T-helper 1 cell treated with Interleukin-12 subunit alpha and Interleukin-12 subunit beta and Interleukin-4 antibody, amounts not matched to agents 30 μg/mL and 1 μg/mL, for 36 hours (primary cell): ENCODE measurements around the gene AP1B1.
"Not testable (repeated sequence)": the region's sequence is repeated elsewhere in the genome, so short reads cannot be mapped to it uniquely, and the experiment has no call there.

Source experiments
- H3K27ac Mint-ChIP-seq: one replicate; pipeline ENCODE4 v1.8.0; 2021; ENCODE audit warnings: mild to moderate bottlenecking, mixed read lengths
- H3K27me3 Mint-ChIP-seq: one replicate; pipeline ENCODE4 v1.8.0; 2021; ENCODE audit warnings: low read depth, mixed read lengths
- H3K36me3 Mint-ChIP-seq: one replicate; pipeline ENCODE4 v1.8.0; 2021; ENCODE audit warnings: low read depth, mixed read lengths
- H3K4me1 Mint-ChIP-seq: one replicate; pipeline ENCODE4 v1.8.0; 2021; ENCODE audit warnings: low read depth, mixed read lengths
- H3K4me3 Mint-ChIP-seq: one replicate; pipeline ENCODE4 v1.8.0; 2021; ENCODE audit warnings: mild to moderate bottlenecking, moderate library complexity, mixed read lengths
- H3K9me3 Mint-ChIP-seq: one replicate; pipeline ENCODE4 v1.8.0; 2021; ENCODE audit warnings: mixed read lengths

Gene AP1B1

DNA sequence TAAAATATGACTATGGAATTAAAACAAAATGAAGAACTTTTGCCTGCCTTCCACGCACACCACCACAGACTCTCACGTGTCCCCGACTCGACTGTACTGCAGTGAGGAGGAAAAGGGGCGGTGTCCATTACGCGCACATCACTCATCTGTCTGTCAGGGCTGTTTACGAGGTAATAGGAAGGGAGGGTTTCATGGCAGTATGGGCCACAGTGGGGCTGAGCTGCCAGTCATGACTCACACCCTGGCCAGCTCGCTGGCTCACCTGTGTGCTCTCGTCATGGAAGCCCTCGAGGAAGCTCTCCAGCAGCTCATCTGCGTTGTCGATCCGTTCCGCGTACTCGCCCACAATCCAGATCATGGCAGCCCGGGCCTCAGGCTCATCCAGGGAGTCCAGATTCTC lies 39.4 kb downstream of the AP1B1 start:
- Mint-ChIP-seq H3K4me3 (no peak overlapping the region), H3K4me1 (no peaks in the 10 kb centered on the region), H3K27me3 (no peaks in the 10 kb centered on the region), H3K9me3 (no peaks in the 10 kb centered on the region), H3K27ac (no peak overlapping the region), H3K36me3 (peaks cover 47% of the 10 kb centered on the region)

DNA sequence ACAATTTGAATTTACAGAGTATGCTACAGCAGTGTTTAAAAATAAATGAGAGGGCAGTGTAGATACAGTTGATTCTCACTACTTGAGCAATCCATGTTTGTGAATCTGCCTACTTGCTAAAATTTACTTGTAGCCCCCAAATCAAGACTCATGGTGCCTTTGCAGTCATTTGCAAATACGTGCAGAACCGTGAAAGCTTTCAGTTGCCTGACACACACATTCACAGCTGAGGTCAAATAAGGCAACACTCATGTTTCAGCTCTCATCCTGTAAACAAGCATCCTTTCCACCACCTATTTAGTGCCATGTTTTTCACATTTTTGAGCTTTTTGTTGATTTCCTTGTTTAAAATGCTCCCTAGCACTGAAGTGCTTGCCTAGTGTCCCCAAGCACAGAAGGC lies 40.3 kb downstream of the AP1B1 start:
- peaks cover 45% of the 10 kb centered on the region for H3K36me3 Mint-ChIP-seq
- H3K27ac Mint-ChIP-seq, result no peak overlapping the region

DNA sequence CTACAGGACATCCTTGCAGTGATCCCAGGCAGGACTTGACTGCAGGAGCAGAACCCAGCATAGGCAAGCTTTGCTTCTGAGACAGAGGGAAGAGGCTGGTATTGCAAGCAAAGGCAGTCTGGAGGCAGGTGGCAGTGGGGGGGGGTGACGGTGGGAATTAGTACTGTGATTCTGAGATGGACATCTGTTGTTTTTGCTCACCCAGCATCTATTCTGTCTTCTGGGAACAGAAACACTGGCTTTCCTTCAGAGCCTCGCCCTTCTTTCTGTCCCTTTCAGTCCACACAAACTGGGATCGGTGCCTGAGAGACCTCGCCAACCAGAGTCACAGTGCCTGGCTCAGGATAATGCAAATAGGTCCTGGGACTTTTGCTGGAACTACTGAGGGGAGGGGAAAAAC lies 41.7 kb downstream of the AP1B1 start:
- no peaks in the 10 kb centered on the region for H3K27me3 Mint-ChIP-seq
- no peak overlapping the region for H3K4me3 Mint-ChIP-seq
- H3K4me1 Mint-ChIP-seq, result no peaks in the 10 kb centered on the region
- no peak overlapping the region for H3K27ac Mint-ChIP-seq
- H3K36me3 Mint-ChIP-seq, result peaks cover 46% of the 10 kb centered on the region
- H3K9me3 Mint-ChIP-seq, result no peaks in the 10 kb centered on the region

More for the DNA sequence above, 40.3 kb downstream of the AP1B1 start:
- Mint-ChIP-seq H3K4me1 (no peaks in the 10 kb centered on the region), H3K4me3 (no peak overlapping the region), H3K27me3 (no peaks in the 10 kb centered on the region), H3K9me3 (no peaks in the 10 kb centered on the region)

DNA sequence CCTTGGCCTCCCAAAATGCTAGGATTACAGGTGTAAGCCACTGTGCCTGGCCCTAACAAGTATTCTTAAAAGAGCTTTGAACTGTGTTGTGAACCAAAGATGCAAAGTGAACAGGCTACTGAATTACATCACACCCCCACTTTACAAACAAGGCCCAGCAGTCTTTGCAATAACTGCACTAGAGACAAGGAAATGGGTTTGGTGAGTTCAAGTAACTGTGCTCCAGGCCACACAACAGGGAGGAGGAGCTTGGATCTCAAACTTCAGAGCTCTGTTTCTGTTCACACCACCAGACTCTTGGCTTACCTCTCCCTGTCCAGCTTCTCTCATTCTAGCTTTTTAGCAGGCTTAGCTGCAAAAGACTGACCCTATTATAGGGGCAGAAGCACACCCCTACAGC lies 42.4 kb downstream of the AP1B1 start:
- Mint-ChIP-seq H3K36me3 (peaks cover 44% of the 10 kb centered on the region), H3K9me3 (no peaks in the 10 kb centered on the region), H3K4me1 (no peaks in the 10 kb centered on the region), H3K27ac (no peak overlapping the region), H3K4me3 (no peak overlapping the region), H3K27me3 (no peaks in the 10 kb centered on the region)

DNA sequence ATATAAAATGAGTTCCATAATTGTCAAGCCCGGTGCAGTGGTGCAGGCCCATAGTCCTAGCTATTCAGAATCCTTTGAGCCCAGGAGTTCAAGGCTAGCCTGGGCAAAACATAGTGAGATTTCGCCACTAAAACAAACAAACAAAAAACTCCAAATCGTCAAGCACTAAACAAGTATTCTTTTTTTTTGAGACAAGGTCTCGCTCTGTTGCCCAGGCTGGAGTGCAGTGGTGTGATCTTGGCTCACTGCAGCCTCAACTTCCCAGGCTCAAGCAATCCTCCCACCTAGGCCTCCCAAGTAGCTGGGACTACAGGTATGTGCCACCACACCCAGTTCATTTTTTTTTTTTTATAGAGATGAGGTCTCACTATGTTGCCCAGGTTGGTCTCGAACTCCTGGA lies 43.5 kb downstream of the AP1B1 start:
- H3K4me1 Mint-ChIP-seq, H3K27me3 Mint-ChIP-seq, H3K9me3 Mint-ChIP-seq, H3K27ac Mint-ChIP-seq, H3K4me3 Mint-ChIP-seq: not testable (repeated sequence)
- peaks cover 39% of the 10 kb centered on the region for H3K36me3 Mint-ChIP-seq

DNA sequence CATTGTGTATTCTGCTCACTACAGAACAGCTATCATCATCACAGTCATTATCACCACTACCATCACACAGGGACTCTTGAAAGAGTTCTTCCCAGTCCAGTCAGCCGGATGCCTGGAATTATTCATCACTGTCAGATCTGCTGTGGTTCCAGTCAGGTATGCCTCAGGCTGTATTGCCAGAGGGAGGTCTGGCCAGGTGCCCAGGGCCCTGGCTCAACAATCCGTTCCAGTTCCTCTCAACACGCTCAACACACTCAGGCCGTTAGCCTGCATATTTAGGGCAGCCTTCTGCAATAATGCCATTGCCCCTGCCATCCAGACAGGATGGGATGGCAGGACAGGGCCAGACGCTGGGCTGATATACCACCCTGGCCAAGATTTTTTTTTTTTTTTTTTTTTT lies 44.2 kb downstream of the AP1B1 start:
- H3K9me3 Mint-ChIP-seq, result no peaks in the 10 kb centered on the region
- no peak overlapping the region for H3K4me3 Mint-ChIP-seq
- H3K4me1 Mint-ChIP-seq, result no peaks in the 10 kb centered on the region
- H3K36me3 Mint-ChIP-seq, result peaks cover 40% of the 10 kb centered on the region
- no peak overlapping the region for H3K27ac Mint-ChIP-seq
- no peaks in the 10 kb centered on the region for H3K27me3 Mint-ChIP-seq

DNA sequence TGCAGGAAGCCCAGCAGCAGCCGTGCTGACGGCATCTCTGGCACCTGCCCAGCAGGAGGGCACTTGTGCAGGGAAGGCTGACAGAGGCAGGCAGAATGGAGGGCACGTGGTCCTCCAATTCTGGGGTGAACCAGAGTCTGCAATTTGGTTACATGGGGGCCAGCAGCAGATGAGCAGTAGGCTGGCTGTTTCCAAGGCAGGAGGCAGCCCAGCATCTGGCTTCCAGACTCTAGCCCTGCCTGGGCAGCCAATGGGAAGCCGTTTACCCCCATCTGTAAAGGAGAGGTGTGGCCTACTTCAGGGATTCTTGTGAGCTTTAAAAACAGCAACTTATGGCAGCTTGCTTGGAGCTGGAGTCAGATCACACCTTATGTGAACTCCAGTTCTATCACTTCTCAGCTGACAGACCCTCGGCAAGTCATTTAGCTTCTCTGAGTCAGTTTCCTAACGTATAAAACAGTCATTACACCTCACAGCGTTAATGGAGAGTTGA lies 45.0 kb downstream of the AP1B1 start:
- no peaks in the 10 kb centered on the region for H3K27me3 Mint-ChIP-seq
- H3K4me1 Mint-ChIP-seq, result no peaks in the 10 kb centered on the region
- no peaks in the 10 kb centered on the region for H3K9me3 Mint-ChIP-seq
- H3K27ac Mint-ChIP-seq, result no peak overlapping the region
- no peak overlapping the region for H3K4me3 Mint-ChIP-seq
- peaks cover 41% of the 10 kb centered on the region for H3K36me3 Mint-ChIP-seq

DNA sequence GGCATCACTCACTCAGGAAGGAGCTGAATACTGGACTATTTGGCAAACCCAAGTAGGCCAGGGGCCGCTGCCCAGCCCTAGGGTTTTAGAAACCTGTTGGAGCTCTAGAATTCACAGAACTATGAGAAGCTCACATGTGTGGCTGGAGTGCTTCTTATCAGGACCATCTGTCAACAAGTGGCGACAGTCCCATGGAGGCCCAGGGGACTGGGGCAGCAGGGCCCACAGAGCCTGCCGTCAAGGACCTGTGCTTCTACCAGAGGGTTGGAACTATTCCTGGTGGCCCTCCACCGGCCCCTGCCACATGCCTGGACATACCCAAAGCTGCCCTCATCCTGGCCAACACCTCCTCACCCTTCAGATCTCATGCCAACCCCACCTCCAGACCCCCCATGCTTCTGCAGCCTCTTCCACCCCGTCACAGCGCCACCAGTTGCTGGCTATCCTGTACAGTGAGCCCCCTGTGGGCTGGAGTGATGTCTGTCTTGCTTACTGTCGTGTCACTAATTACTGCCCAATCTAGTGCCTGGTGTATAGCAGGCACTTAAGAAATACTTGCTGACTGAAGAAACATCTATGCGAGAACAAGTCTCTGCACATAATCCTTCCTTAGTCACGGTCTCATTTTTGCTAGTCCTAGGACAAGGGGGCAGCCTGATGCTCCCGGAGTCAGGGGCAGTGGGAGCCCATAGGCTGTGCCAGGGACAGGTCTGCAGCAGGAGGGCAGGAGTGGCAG lies 45.6 kb downstream of the AP1B1 start:
- no peaks in the 10 kb centered on the region for H3K4me1 Mint-ChIP-seq

DNA sequence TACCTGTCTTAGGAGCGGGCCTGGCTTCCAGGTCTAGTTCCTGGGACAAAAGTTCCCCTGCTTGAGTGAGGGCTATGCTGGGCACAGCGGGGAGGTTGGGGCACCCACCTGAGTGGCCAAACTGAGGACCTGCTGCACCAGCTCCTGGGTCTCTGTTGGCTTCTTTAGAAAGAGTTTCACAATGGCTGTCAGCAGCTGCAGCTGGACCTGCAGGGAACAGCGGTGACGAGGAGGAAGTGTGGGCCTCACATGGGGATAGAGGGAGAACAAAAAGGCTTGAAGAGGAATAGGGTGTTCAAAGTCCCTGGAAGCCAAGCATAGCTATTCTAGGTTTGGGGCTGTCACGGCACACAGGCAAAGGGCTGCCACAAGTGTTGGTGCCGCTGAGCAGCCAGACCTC lies 46.2 kb downstream of the AP1B1 start:
- no peaks in the 10 kb centered on the region for H3K27me3 Mint-ChIP-seq
- no peak overlapping the region for H3K27ac Mint-ChIP-seq
- no peaks in the 10 kb centered on the region for H3K9me3 Mint-ChIP-seq
- H3K4me1 Mint-ChIP-seq, result no peaks in the 10 kb centered on the region
- H3K4me3 Mint-ChIP-seq, result no peak overlapping the region
- peaks cover 43% of the 10 kb centered on the region for H3K36me3 Mint-ChIP-seq

More for the DNA sequence above, 45.6 kb downstream of the AP1B1 start:
- Mint-ChIP-seq H3K9me3 (no peaks in the 10 kb centered on the region), H3K4me3 (no peak overlapping the region), H3K27me3 (no peaks in the 10 kb centered on the region), H3K27ac (no peak overlapping the region), H3K36me3 (peaks cover 44% of the 10 kb centered on the region)

DNA sequence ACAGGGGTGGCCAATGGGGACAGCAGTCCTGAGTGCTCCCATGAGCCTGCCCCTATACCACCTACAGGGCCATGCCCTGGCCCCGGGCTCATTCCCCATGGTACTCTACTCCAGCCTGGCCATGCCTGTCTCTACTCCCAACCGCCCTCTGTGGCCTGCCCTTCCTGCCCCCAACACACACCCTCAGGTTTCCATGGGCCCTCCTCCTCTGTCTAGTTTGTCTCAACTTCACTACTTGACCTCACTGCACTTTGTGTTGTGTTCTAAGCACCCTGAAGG lies 46.6 kb downstream of the AP1B1 start:
- Mint-ChIP-seq H3K4me3 (no peak overlapping the region), H3K4me1 (no peaks in the 10 kb centered on the region), H3K36me3 (peaks cover 41% of the 10 kb centered on the region), H3K9me3 (no peaks in the 10 kb centered on the region), H3K27ac (no peak overlapping the region), H3K27me3 (no peaks in the 10 kb centered on the region)

DNA sequence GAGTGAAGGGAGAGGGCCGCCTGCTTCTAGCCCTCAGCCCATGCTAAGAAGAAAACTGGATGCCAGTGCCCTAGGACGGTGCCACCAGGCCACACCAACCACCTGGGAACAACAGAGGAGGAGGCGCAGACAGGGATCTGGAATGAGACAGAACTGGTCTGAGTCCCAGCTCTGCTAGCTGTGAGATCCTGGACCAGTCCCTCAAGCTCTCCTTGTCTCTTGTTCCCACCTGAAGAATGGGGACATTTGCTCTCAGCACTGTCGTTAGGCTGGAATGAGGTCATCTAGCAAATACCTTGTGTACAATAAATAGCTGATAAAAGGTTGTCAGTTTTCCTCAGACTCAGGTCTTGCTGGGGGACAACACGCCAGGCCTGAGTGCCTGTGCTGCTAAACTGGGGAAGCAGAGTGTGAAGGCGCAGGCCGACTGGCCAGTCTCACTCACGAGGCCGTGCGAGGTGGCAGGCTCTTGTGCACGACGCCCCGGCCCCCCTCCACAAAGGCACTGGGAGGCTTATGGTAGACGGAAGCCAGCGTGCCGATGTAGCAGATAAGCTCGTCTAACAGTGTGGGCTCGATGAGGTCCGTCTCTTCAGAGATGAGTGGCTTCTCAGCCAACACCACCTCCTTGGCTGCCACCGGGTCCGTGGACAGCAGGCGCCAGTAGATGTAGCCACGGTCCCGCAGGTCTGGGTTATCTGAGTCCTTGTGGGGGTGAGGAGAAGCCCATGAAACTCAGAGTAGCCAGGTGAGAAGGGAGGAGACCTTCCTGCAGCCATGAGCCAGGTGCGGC lies 47.1 kb downstream of the AP1B1 start:
- H3K27me3 Mint-ChIP-seq, result no peaks in the 10 kb centered on the region
- H3K4me1 Mint-ChIP-seq, result no peaks in the 10 kb centered on the region
- H3K4me3 Mint-ChIP-seq, result no peak overlapping the region
- H3K36me3 Mint-ChIP-seq, result peaks cover 38% of the 10 kb centered on the region
- H3K9me3 Mint-ChIP-seq, result no peaks in the 10 kb centered on the region
- H3K27ac Mint-ChIP-seq, result no peak overlapping the region

DNA sequence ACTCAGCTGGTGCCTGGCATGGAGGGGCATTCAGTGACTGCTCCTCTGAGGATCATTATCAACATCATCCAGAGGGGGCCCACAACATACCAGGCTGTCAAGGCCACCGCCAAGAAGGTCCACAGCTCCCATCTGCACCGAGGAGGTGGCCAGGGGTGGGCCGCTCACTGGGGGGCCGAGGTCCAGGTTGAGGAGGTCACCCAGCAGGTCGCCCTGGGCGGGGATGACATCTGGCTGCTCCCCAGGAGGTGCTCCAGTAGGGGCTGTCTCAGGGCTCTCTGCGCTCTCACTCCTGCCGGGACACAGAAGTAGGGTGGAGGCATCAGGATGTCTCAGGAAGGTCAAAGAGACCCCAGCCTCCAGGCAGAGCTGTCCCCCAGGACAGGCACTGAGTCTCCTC lies 47.8 kb downstream of the AP1B1 start:
- Mint-ChIP-seq H3K27ac (no peak overlapping the region), H3K9me3 (no peaks in the 10 kb centered on the region), H3K36me3 (peaks cover 39% of the 10 kb centered on the region), H3K4me3 (no peak overlapping the region), H3K4me1 (no peaks in the 10 kb centered on the region), H3K27me3 (no peaks in the 10 kb centered on the region)

DNA sequence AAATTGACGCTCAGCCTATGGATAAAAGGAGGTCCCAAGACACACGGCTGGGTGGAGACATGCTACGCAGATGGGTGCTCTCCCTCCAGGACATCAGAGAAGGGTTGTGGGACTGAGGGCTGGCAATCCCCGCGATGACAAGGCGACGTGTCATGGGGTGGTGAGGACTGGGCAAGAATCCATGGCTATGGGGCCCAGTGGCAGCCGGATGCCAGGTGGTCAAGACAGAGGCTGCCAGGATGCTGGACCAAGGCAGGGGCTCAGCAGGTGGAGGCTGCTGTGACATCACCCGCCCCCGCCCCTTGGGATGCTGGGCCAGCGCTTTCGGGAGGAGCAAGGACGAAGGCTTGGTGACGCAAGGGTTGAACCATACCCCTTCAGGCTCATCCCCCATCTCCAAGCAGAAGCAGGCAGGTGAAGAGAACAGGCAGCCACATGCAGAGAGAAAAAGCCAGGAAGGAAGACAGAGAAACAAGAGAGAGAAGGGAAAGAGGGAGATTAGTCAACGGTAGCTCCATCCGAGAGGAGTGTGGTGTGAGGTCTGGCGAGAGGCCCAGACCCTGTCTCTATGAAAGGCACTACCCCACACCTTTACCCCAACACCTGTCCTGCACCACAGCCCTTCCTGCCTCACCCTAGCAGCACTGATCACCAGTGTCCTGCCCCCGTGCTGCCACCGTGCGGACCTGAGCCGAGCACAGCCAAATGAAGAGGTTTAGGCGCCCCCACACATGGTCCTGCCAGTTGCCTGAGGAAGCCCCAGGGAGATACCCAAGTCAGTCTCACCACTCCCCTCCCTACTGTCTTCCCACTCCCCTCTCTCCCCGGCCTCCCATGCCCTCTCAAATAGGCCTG lies 48.8 kb downstream of the AP1B1 start:
- no peak overlapping the region for H3K4me3 Mint-ChIP-seq
- peaks cover 38% of the 10 kb centered on the region for H3K36me3 Mint-ChIP-seq
- H3K4me1 Mint-ChIP-seq, result no peaks in the 10 kb centered on the region
- H3K27me3 Mint-ChIP-seq, result no peaks in the 10 kb centered on the region
- no peaks in the 10 kb centered on the region for H3K9me3 Mint-ChIP-seq
- no peak overlapping the region for H3K27ac Mint-ChIP-seq

DNA sequence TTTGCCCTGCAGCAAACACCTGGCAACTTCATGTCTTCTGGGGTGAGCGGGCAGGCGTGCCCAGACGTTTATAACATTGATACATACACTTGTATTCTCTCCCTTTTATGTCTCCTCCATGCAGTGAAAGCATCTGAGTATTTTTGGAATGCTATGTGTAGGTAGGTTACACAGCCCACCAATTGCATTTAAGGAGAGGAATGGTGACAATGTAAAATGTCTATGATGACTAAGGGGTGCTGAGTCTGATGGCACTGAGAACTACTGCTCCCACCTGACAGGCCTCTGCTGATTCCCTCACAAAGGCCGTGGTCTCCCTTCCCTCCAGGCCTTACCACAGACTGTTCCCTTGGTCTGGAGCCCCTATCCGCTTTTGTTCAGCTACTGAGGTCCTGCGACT lies 50.0 kb downstream of the AP1B1 start:
- H3K27ac Mint-ChIP-seq, result no peak overlapping the region
- no peaks in the 10 kb centered on the region for H3K27me3 Mint-ChIP-seq
- H3K36me3 Mint-ChIP-seq, result peaks cover 38% of the 10 kb centered on the region
- H3K4me3 Mint-ChIP-seq, result no peak overlapping the region
- H3K4me1 Mint-ChIP-seq, result no peaks in the 10 kb centered on the region
- H3K9me3 Mint-ChIP-seq, result no peaks in the 10 kb centered on the region
